OCI-LY7 (cell line): Measurements from ENCODE around the gene KCNK6. TPM values are rescaled to one million over a fixed set of nuclear protein-coding genes. Genes with fewer than 3 reads are reported as not detected.

Source experiments
- BruUV-seq: library from RNA; stranded (reverse); fragments of 400-500 nt; replicated peaks from 2 replicates; lab custom pipeline; 2021; lab: Mats Ljungman, UMichigan
- CTCF ChIA-PET: fragments of 300-600 bp; sonication (Branson Sonifier 250); formaldehyde crosslinking; loops from one replicate; lab custom pipeline; 2022; ENCODE audit warnings: antibody characterized with exemption; ENCODE audit not compliant: unreplicated experiment; lab: Charles Lee
- POLR2A ChIA-PET: fragments of 300-600 bp; sonication (Branson Sonifier 250); formaldehyde crosslinking; loops from one replicate; lab custom pipeline; 2022; ENCODE audit warnings: antibody characterized with exemption; lab: Charles Lee
- DNase-seq: peaks from one replicate; pipeline ENCODE4 v3.0.0-alpha.2; 2015; ENCODE audit warnings: low spot score
- H2AFZ ChIP-seq: fragments of 200-600 bp; sonication (generic), shearing (Covaris generic); 2 replicates; pipeline ENCODE4 v1.6.1; 2014; ENCODE audit warnings: mild to moderate bottlenecking, antibody characterized with exemption, low read length, moderate library complexity
- H3K27ac ChIP-seq: fragments of 200-600 bp; sonication (generic); 2 replicates; pipeline ENCODE4 v1.5.1; 2014; ENCODE audit warnings: mixed run types, low read depth, mild to moderate bottlenecking, moderate library complexity, low read length, inconsistent platforms; ENCODE audit not compliant: poor library complexity, severe bottlenecking
- H3K36me3 ChIP-seq: fragments of 200-600 bp; sonication (generic); 2 replicates; pipeline ENCODE4 v1.6.1; 2014; ENCODE audit warnings: mild to moderate bottlenecking, antibody characterized with exemption, low read length, moderate library complexity, mixed read lengths; ENCODE audit not compliant: insufficient read depth
- H3K4me1 ChIP-seq: fragments of 200-600 bp; sonication (generic); 2 replicates; pipeline ENCODE4 v1.5.1; 2014; ENCODE audit warnings: mild to moderate bottlenecking, low read length; ENCODE audit not compliant: insufficient read depth, poor library complexity, severe bottlenecking
- H3K4me2 ChIP-seq: fragments of 200-600 bp; sonication (generic); 2 replicates; pipeline ENCODE4 v1.6.1; 2014; ENCODE audit warnings: mild to moderate bottlenecking, low read length
- H3K4me3 ChIP-seq: fragments of 200-600 bp; sonication (generic); 2 replicates; pipeline ENCODE4 v1.5.1; 2014; ENCODE audit warnings: mild to moderate bottlenecking, low read depth, low read length; ENCODE audit not compliant: poor library complexity, severe bottlenecking
- H3K79me2 ChIP-seq: fragments of 200-600 bp; sonication (generic); 2 replicates; pipeline ENCODE4 v1.6.1; 2016; ENCODE audit warnings: low read depth, mild to moderate bottlenecking, low read length, moderate library complexity, mixed read lengths; ENCODE audit not compliant: insufficient read depth
- H3K9me2 ChIP-seq: fragments of 200-600 bp; sonication (generic); 2 replicates; pipeline ENCODE4 v1.6.1; 2016; ENCODE audit warnings: mild to moderate bottlenecking, low read length, mixed read lengths; ENCODE audit not compliant: insufficient read depth
- H3K9me3 ChIP-seq: fragments of 200-600 bp; sonication (generic); 2 replicates; pipeline ENCODE4 v1.6.1; 2014; ENCODE audit warnings: mild to moderate bottlenecking, mixed run types, low read length, mixed read lengths
- H4K20me1 ChIP-seq: fragments of 200-600 bp; sonication (generic); 2 replicates; pipeline ENCODE4 v1.6.1; 2014; ENCODE audit warnings: mild to moderate bottlenecking, antibody characterized with exemption, low read length, moderate library complexity, mixed read lengths; ENCODE audit not compliant: insufficient read depth
- EZH2phosphoT487 ChIP-seq: fragments of 200-600 bp; sonication (generic); IDR thresholded peaks from 2 replicates; pipeline ENCODE4 v1.6.1; 2018; ENCODE audit warnings: low read depth, borderline replicate concordance, mild to moderate bottlenecking, mixed run types, antibody characterized with exemption, low read length, moderate library complexity, mixed read lengths
- intact Hi-C: fragments of 100-400 bp; cut with micrococcal nuclease; formaldehyde crosslinking; loops from one replicate; pipeline ENCODE4 v1.10.0; 2022; ENCODE audit not compliant: unreplicated experiment
- total RNA-seq, 2 experiments: library from RNA; depleted of rRNA in 1 of 2; stranded (reverse); fragments of >200 nt in 1 of 2; shearing (Covaris generic) in 1 of 2; gene quantifications; 2 replicates each; pipeline ENCODE4 v1.2.3, GENCODE V29; 2014 to 2022
- TF ChIP-seq, protein P1 (sequence below): fragments of 200-600 bp; sonication (generic); conservative IDR thresholded peaks from 2 replicates; pipeline ENCODE4 v1.5.1; 2014; ENCODE audit warnings: mild to moderate bottlenecking, antibody characterized with exemption, low read length, moderate library complexity, mixed read lengths

Gene KCNK6
- total RNA-seq, 2 experiments from 2014 or later = 1.7 to 6.9 TPM

DNA sequence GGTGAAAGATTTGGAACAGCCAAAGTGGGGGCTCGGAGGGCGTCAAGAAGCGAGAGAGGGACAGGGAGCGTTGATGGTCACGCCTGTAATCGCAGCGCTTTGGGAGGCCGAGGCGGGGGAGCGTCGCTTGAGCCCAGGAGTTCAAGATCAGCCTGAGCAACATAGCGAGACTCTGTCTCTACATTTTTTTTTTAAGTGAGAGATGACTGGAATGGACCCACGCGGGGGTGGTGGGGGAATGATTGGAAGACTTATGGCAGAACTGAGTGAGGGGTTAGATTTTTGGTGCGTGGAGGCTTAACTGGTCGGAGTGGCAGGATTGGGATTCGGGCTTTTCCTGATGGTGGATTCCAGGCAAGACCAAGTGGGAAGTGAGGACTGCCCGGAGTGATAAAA, 55.5 kb downstream of the KCNK6 start:
- TF ChIP-seq, protein P1, sequence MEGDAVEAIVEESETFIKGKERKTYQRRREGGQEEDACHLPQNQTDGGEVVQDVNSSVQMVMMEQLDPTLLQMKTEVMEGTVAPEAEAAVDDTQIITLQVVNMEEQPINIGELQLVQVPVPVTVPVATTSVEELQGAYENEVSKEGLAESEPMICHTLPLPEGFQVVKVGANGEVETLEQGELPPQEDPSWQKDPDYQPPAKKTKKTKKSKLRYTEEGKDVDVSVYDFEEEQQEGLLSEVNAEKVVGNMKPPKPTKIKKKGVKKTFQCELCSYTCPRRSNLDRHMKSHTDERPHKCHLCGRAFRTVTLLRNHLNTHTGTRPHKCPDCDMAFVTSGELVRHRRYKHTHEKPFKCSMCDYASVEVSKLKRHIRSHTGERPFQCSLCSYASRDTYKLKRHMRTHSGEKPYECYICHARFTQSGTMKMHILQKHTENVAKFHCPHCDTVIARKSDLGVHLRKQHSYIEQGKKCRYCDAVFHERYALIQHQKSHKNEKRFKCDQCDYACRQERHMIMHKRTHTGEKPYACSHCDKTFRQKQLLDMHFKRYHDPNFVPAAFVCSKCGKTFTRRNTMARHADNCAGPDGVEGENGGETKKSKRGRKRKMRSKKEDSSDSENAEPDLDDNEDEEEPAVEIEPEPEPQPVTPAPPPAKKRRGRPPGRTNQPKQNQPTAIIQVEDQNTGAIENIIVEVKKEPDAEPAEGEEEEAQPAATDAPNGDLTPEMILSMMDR = no peak
- no peak for TF ChIP-seq EZH2phosphoT487
- peaks cover 21% of the 10 kb centered on the region for H3K4me1 ChIP-seq
- no peaks in the 10 kb centered on the region for H3K9me2 ChIP-seq
- peak overlapping the region; percentile 84 for H3K4me3 ChIP-seq
- ChIA-PET CTCF (no interaction called here), POLR2A (interaction anchor here (0.9 to 1.8 kb wide), 3 partner anchors 12 to 476 kb away, joined by 3 to 9 read pairs (median 5); partner anchors contain the start of gene GGN)
- no peaks in the 10 kb centered on the region for H3K9me3 ChIP-seq
- H3K36me3 ChIP-seq = peaks cover 38% of the 10 kb centered on the region
- H3K79me2 ChIP-seq = peaks cover 32% of the 10 kb centered on the region
- H3K27ac ChIP-seq = peak overlapping the region; percentile 53
- H4K20me1 ChIP-seq = peaks cover 4% of the 10 kb centered on the region; the same call in 1 of the 2 replicates
- BruUV-seq = no TSS peak
- no peak for DNase-seq
- peak overlapping the region; percentile 91 for H3K4me2 ChIP-seq
- intact Hi-C loops = loop anchor here (2.0 kb wide), 2 partner anchors 14 to 28 kb away; partner anchors contain the start of genes FAM98C, GGN and SPRED3
- peak overlapping the region; percentile 51; the same call in 1 of the 2 replicates for H2AFZ ChIP-seq

DNA sequence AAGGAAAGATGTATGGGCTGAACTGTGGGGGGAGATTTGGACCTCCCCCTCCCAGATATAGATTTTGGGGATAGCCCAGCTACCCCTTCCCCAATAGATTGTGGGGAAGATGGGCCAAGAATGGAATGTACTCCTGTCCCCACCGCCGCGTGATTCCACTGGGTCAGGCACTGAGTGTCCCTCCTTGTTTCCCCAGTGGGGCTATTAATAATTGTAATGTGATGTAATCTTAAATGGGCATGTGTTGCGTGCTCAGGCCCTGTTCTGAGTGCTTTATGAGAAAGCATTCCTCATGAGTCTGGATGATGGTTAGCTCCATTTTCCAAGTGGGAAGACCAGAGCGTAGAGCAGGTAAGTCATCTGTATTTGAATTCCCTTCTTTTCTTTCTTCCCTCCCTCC, 56.1 kb downstream of the KCNK6 start:
- BruUV-seq = TSS peak; percentile 62
- TF ChIP-seq EZH2phosphoT487 = no peak
- TF ChIP-seq, protein P1 = no peak

DNA sequence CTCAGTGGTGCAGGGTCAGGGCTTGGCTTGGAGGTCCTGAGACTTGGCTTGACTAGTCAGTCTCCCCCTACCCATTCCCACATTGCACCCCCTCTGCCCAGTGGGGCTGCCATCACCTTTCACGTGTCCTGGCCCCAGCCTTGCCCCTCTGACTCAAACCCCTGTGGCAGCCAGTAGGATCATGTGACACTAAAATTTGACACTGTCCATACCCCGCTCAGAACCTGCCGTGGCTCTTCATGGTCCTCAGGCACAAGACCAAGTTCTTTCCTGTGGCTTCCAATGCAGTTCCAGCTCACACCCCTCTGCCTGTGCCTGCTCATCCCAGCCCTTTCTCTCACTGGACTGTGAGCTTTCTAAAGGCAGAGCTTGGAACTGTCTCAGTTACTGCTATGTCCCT, 56.9 kb downstream of the KCNK6 start:
- H3K79me2 ChIP-seq = peaks cover 32% of the 10 kb centered on the region
- peaks cover 52% of the 10 kb centered on the region for H3K36me3 ChIP-seq
- H3K9me3 ChIP-seq = no peaks in the 10 kb centered on the region
- ChIA-PET POLR2A (no interaction called here), CTCF (no interaction called here)
- intact Hi-C loops = no loop called here
- DNase-seq = no peak
- no peak for TF ChIP-seq EZH2phosphoT487
- TF ChIP-seq, protein P1 = no peak
- no TSS peak for BruUV-seq
- peaks cover 21% of the 10 kb centered on the region for H3K4me1 ChIP-seq
- no peaks in the 10 kb centered on the region for H3K9me2 ChIP-seq
- no peak overlapping the region for H3K27ac ChIP-seq
- H4K20me1 ChIP-seq = peaks cover 4% of the 10 kb centered on the region; the same call in 1 of the 2 replicates
- H3K4me3 ChIP-seq = no peak overlapping the region
- H3K4me2 ChIP-seq = peak overlapping the region; percentile 91
- H2AFZ ChIP-seq = no peak overlapping the region

More for the DNA sequence above, 56.1 kb downstream of the KCNK6 start:
- no peaks in the 10 kb centered on the region for H3K9me3 ChIP-seq
- H2AFZ ChIP-seq = no peak overlapping the region
- peak overlapping the region; percentile 91 for H3K4me2 ChIP-seq
- peaks cover 21% of the 10 kb centered on the region for H3K4me1 ChIP-seq
- no peaks in the 10 kb centered on the region for H3K9me2 ChIP-seq
- intact Hi-C loops = loop anchor here (2.0 kb wide), 2 partner anchors 13 to 27 kb away; partner anchors contain the start of genes FAM98C, GGN and SPRED3
- peak overlapping the region; percentile 84 for H3K4me3 ChIP-seq
- DNase-seq = no peak
- CTCF ChIA-PET = interaction anchor here (0.9 kb wide), 1 partner anchor 21 kb away, joined by 3 read pairs; no protein-coding TSS in a partner anchor
- peaks cover 4% of the 10 kb centered on the region; the same call in 1 of the 2 replicates for H4K20me1 ChIP-seq
- H3K27ac ChIP-seq = no peak overlapping the region
- H3K79me2 ChIP-seq = peaks cover 32% of the 10 kb centered on the region
- POLR2A ChIA-PET = interaction anchor here (0.6 to 0.9 kb wide), 2 partner anchors 12 to 473 kb away, joined by 3 to 5 read pairs; partner anchors contain the start of gene GGN
- H3K36me3 ChIP-seq = peaks cover 43% of the 10 kb centered on the region
